Glutamatergic neuron (in vitro differentiated cells): ENCODE results near the gene ALCAM. TPM values are rescaled to one million over a fixed set of nuclear protein-coding genes. Genes with fewer than 3 reads are reported as not detected.
A peak's percentile ranks its signal among the peaks of the same experiment; 100 is the strongest.

ENCODE experiments used
- DNase-seq: peaks from one replicate; pipeline ENCODE4 v3.0.0; 2022
- H3K27ac Mint-ChIP-seq: one replicate; pipeline ENCODE4 v1.8.0; 2020; ENCODE audit warnings: mild to moderate bottlenecking, mixed read lengths, inconsistent platforms; ENCODE audit not compliant: unreplicated experiment
- H3K27me3 Mint-ChIP-seq: one replicate; pipeline ENCODE4 v1.8.0; 2020; ENCODE audit warnings: mild to moderate bottlenecking, moderate library complexity, mixed read lengths, inconsistent platforms; ENCODE audit not compliant: unreplicated experiment
- H3K36me3 Mint-ChIP-seq: one replicate; pipeline ENCODE4 v1.8.0; 2020; ENCODE audit warnings: mild to moderate bottlenecking, mixed read lengths, inconsistent platforms; ENCODE audit not compliant: unreplicated experiment
- H3K4me1 Mint-ChIP-seq: one replicate; pipeline ENCODE4 v1.8.0; 2020; ENCODE audit warnings: mild to moderate bottlenecking, low read depth, mixed read lengths, inconsistent platforms; ENCODE audit not compliant: unreplicated experiment
- H3K4me3 Mint-ChIP-seq: one replicate; pipeline ENCODE4 v1.8.0; 2020; ENCODE audit warnings: mild to moderate bottlenecking, mixed read lengths, inconsistent platforms; ENCODE audit not compliant: unreplicated experiment
- H3K9me3 Mint-ChIP-seq: one replicate; pipeline ENCODE4 v1.8.0; 2020; ENCODE audit warnings: mild to moderate bottlenecking, moderate library complexity, mixed read lengths, inconsistent platforms; ENCODE audit not compliant: unreplicated experiment
- CTCF ChIP-seq: fragments of 200-600 bp; sonication (generic); IDR thresholded peaks from one replicate; pipeline ENCODE4 v1.5.0; 2021; ENCODE audit not compliant: partially characterized antibody, unreplicated experiment
- total RNA-seq: library from RNA; stranded (reverse); fragmentation: NEBNext Ultra II Directional; extraction: Animal tissue kit (Norgen Biotek cat#: 25700); gene quantifications from one replicate; pipeline ENCODE4 v1.2.1, GENCODE V29; 2021; ENCODE audit not compliant: unreplicated experiment

The ALCAM gene
- total RNA-seq, 1 donor from 2014 or later, result 115 TPM

- H3K27me3 Mint-ChIP-seq, result peaks cover 16% of the 10 kb centered on the region
- peak overlapping the region; percentile 97 for H3K4me3 Mint-ChIP-seq
- peak overlapping the region; percentile 86 for H3K27ac Mint-ChIP-seq
- no peak for TF ChIP-seq CTCF
- peaks cover 23% of the 10 kb centered on the region for H3K9me3 Mint-ChIP-seq
- DNase-seq, result peak; percentile 46
- H3K36me3 Mint-ChIP-seq, result no peaks in the 10 kb centered on the region
- H3K4me1 Mint-ChIP-seq, result peaks cover 15% of the 10 kb centered on the region
Measured at GRCh38 chr3:105367406-105368213, 901 bp downstream of the ALCAM start.

GRCh38 chr3:105368566-105369499, 2.1 kb downstream of the ALCAM start:
- Mint-ChIP-seq H3K27ac (peak overlapping the region; percentile 74), H3K4me3 (peak overlapping the region; percentile 97), H3K36me3 (no peaks in the 10 kb centered on the region), H3K9me3 (peaks cover 23% of the 10 kb centered on the region), H3K4me1 (peaks cover 15% of the 10 kb centered on the region), H3K27me3 (peaks cover 16% of the 10 kb centered on the region)
- peak; percentile 26 for DNase-seq
- no peak for TF ChIP-seq CTCF

- peaks cover 14% of the 10 kb centered on the region for H3K4me1 Mint-ChIP-seq
Measured at GRCh38 chr3:105369500-105370371, 3.0 kb downstream of the ALCAM start.

GRCh38 chr3:105373383-105373782, 6.7 kb downstream of the ALCAM start:
- Mint-ChIP-seq H3K36me3 (no peaks in the 10 kb centered on the region), H3K27me3 (peaks cover 7% of the 10 kb centered on the region), H3K4me1 (peaks cover 6% of the 10 kb centered on the region), H3K4me3 (no peak overlapping the region), H3K9me3 (peaks cover 5% of the 10 kb centered on the region), H3K27ac (no peak overlapping the region)
- TF ChIP-seq CTCF, result no peak
- no peak for DNase-seq

More at GRCh38 chr3:105369500-105370371, 3.0 kb downstream of the ALCAM start:
- H3K27ac Mint-ChIP-seq, result peak overlapping the region; percentile 74
- peak; percentile 69 for DNase-seq
- peaks cover 23% of the 10 kb centered on the region for H3K9me3 Mint-ChIP-seq
- H3K36me3 Mint-ChIP-seq, result no peaks in the 10 kb centered on the region
- H3K4me3 Mint-ChIP-seq, result peak overlapping the region; percentile 97
- H3K27me3 Mint-ChIP-seq, result peaks cover 16% of the 10 kb centered on the region
- peak; percentile 68 for TF ChIP-seq CTCF
